Right ventricle myocardium inferior (tissue), 1 donor: Measurements from ENCODE around the gene POLD4. TPM values are rescaled to one million over a fixed set of nuclear protein-coding genes. Genes with fewer than 3 reads are reported as not detected.

Experiments
- ATAC-seq: fragments of 200-7000 bp; cut with Tn5 transposase; one replicate; pipeline ENCODE4 v1.9.1; 2020; ENCODE audit warnings: mild to moderate bottlenecking, moderate library complexity
- DNase-seq: peaks from one replicate; pipeline ENCODE4 v3.0.0; 2021; ENCODE audit errors: missing footprints
- intact Hi-C: fragments of 100-400 bp; cut with DNase I; formaldehyde crosslinking; loops from one replicate; pipeline ENCODE4 v1.11.0; 2022
- total RNA-seq: library from RNA; stranded (reverse); fragmentation: NEBNext Ultra II Directional; extraction: Animal tissue kit (Norgen Biotek cat#: 25700); gene quantifications from one replicate; pipeline ENCODE4 v1.2.1, GENCODE V29; 2021
- donor health status: DM: no; HTN: yes; CAD: no; lungs with severe emphysema.

The POLD4 gene
- total RNA-seq, 1 donor from 2014 or later = 49.7 TPM

GRCh38 chr11:67391304-67392182, 38.2 kb upstream of the POLD4 start, which contains the start of gene RAD9A:
Gene RAD9A (plus strand): TSS chr11:67391986. CDS start chr11:67392045, 59 bp downstream.
- peak; percentile 89 for ATAC-seq
- peak; percentile 99 for DNase-seq
- intact Hi-C loops = loop anchor here (2.0 kb wide), 1 partner anchor 115 kb away; no protein-coding TSS in a partner anchor

GRCh38 chr11:67390947-67391303, 37.6 kb upstream of the POLD4 start:
- intact Hi-C loops = loop anchor here (2.0 kb wide), 1 partner anchor 116 kb away; no protein-coding TSS in a partner anchor
- no peak for ATAC-seq
- DNase-seq = no peak

- no peak for DNase-seq
- intact Hi-C loops = no loop called here
- no peak for ATAC-seq
These were observed 36.1 kb upstream of the POLD4 start for GRCh38 chr11:67389477-67389876.

- intact Hi-C loops = no loop called here
- DNase-seq (no peak), ATAC-seq (no peak)
These were observed 34.2 kb upstream of the POLD4 start for GRCh38 chr11:67387518-67387917.

- no peak for ATAC-seq
- no peak for DNase-seq
- intact Hi-C loops = no loop called here
These were observed 33.7 kb upstream of the POLD4 start for GRCh38 chr11:67387069-67387468.

- DNase-seq (no peak), ATAC-seq (no peak)
- intact Hi-C loops = loop anchor here (5.0 kb wide), 1 partner anchor 123 kb away; no protein-coding TSS in a partner anchor
These were observed 31.6 kb upstream of the POLD4 start for GRCh38 chr11:67384851-67385366.

- intact Hi-C loops = loop anchor here (1.0 to 5.0 kb wide), 2 partner anchors 25 to 120 kb away; no protein-coding TSS in a partner anchor
- ATAC-seq (peak; percentile 82), DNase-seq (peak; percentile 88)
These were observed 29.2 kb upstream of the POLD4 start for GRCh38 chr11:67382276-67383136.

GRCh38 chr11:67381244-67381972, 28.1 kb upstream of the POLD4 start:
- peak; percentile 41 for DNase-seq
- intact Hi-C loops = loop anchor here (5.0 kb wide), 1 partner anchor 119 kb away; no protein-coding TSS in a partner anchor
- no peak for ATAC-seq

- DNase-seq = peak; percentile 46
- ATAC-seq = no peak
- intact Hi-C loops = loop anchor here (5.0 kb wide), 1 partner anchor 117 kb away; no protein-coding TSS in a partner anchor
These were observed 26.0 kb upstream of the POLD4 start for GRCh38 chr11:67379061-67380058.

GRCh38 chr11:67378544-67378943, 25.2 kb upstream of the POLD4 start:
- ATAC-seq (no peak), DNase-seq (peak; percentile 18)
- intact Hi-C loops = no loop called here

- DNase-seq (peak; percentile 40), ATAC-seq (no peak)
- intact Hi-C loops = no loop called here
These were observed 23.8 kb upstream of the POLD4 start for GRCh38 chr11:67376873-67377808.

GRCh38 chr11:67376063-67376820, 22.9 kb upstream of the POLD4 start:
- ATAC-seq = no peak
- DNase-seq = peak; percentile 9
- intact Hi-C loops = no loop called here

GRCh38 chr11:67375320-67376055, 22.1 kb upstream of the POLD4 start:
- intact Hi-C loops = no loop called here
- DNase-seq (no peak), ATAC-seq (no peak)

GRCh38 chr11:67374571-67375281, 21.4 kb upstream of the POLD4 start:
- intact Hi-C loops = no loop called here
- ATAC-seq (no peak), DNase-seq (no peak)
